Activated naive CD8-positive, alpha-beta T cell treated with anti-CD3 and anti-CD28 coated beads, Interleukin-2, amount 10 ng/mL, durations not matched to agents 7 days and 5 days (primary cell): ENCODE results near the gene ARSD. TPM values are rescaled to one million over a fixed set of nuclear protein-coding genes. Genes with fewer than 3 reads are reported as not detected.

ENCODE experiments used
- ATAC-seq: fragments of 150-1000 bp; cut with Tn5 transposase; one replicate; pipeline ENCODE4 v1.10.0; 2021; ENCODE audit warnings: low read depth, moderate library complexity
- POLR2A ChIA-PET: fragments of 350-600 bp; sonication (Branson Sonifier 250); formaldehyde crosslinking; loops from one replicate; lab custom pipeline; 2021; ENCODE audit warnings: antibody characterized with exemption; lab: Charles Lee
- DNase-seq: peaks from one replicate; pipeline ENCODE4 v3.0.0; 2021
- H3K27ac Mint-ChIP-seq: one replicate; pipeline ENCODE4 v1.8.0; 2022; ENCODE audit warnings: mild to moderate bottlenecking, mixed read lengths
- H3K27me3 Mint-ChIP-seq: one replicate; pipeline ENCODE4 v1.8.0; 2022; ENCODE audit warnings: mild to moderate bottlenecking, moderate library complexity, mixed read lengths
- H3K36me3 Mint-ChIP-seq: one replicate; pipeline ENCODE4 v1.8.0; 2021; ENCODE audit warnings: mild to moderate bottlenecking, mixed read lengths
- H3K4me1 Mint-ChIP-seq: one replicate; pipeline ENCODE4 v1.8.0; 2021; ENCODE audit warnings: mixed read lengths
- H3K4me3 Mint-ChIP-seq: one replicate; pipeline ENCODE4 v1.8.0; 2022; ENCODE audit warnings: mild to moderate bottlenecking, moderate library complexity, mixed read lengths
- H3K9me3 Mint-ChIP-seq: one replicate; pipeline ENCODE4 v1.8.0; 2021; ENCODE audit warnings: mixed read lengths
- total RNA-seq, 2 experiments: library from RNA; stranded (reverse); gene quantifications; one replicate each; pipeline ENCODE4 v1.2.3, GENCODE V29; 2021

ARSD gene
- total RNA-seq, 2 experiments from 2014 or later, result 3.6 to 4.2 TPM

DNA sequence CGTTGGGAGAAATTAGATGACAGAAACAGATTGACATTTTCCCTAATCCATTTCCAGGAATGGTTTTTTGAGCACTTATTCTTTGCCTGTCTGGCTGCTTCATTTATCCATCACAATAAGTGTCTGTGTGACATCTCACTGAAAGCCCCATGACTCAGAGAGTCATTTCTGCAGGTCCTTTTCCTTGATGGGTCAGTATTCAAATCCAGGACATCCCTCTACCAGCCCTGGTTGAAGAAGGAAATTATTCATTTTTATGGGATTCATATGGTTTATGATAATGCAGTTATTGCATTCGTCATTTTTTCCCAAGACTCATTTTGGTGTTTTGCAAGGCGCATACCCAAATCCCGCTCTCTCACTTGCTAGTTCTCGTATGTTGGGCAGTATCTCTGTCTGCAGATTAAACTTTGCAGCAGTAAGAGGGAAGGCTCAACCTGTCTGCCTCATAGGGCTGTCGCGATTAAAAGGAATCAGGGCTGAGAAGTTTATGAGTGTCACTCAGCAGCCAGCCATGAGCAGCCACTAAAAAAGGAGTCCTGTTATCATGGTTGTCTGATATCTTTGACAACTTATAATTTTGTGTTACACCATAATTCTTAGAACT lies 56.4 kb downstream of the ARSD start:
- POLR2A ChIA-PET, result no interaction called here
- Mint-ChIP-seq H3K27ac (no peak overlapping the region), H3K36me3 (no peaks in the 10 kb centered on the region), H3K9me3 (no peaks in the 10 kb centered on the region), H3K27me3 (no peaks in the 10 kb centered on the region), H3K4me1 (no peaks in the 10 kb centered on the region), H3K4me3 (no peak overlapping the region)
- ATAC-seq (no peak), DNase-seq (no peak)

- Mint-ChIP-seq H3K36me3 (no peaks in the 10 kb centered on the region), H3K4me3 (no peak overlapping the region), H3K4me1 (no peaks in the 10 kb centered on the region), H3K9me3 (no peaks in the 10 kb centered on the region), H3K27me3 (no peaks in the 10 kb centered on the region), H3K27ac (no peak overlapping the region)
- DNase-seq (no peak), ATAC-seq (no peak)
- POLR2A ChIA-PET, result no interaction called here
Measured at GRCh38 chrX:2871831-2872230, 57.3 kb downstream of the ARSD start.

GRCh38 chrX:2870650-2871049 lies 58.5 kb downstream of the ARSD start:
- Mint-ChIP-seq H3K27me3 (no peaks in the 10 kb centered on the region), H3K36me3 (no peaks in the 10 kb centered on the region), H3K4me3 (no peak overlapping the region), H3K9me3 (no peaks in the 10 kb centered on the region), H3K4me1 (no peaks in the 10 kb centered on the region), H3K27ac (no peak overlapping the region)
- POLR2A ChIA-PET, result no interaction called here
- ATAC-seq, result no peak
- DNase-seq, result no peak

DNA sequence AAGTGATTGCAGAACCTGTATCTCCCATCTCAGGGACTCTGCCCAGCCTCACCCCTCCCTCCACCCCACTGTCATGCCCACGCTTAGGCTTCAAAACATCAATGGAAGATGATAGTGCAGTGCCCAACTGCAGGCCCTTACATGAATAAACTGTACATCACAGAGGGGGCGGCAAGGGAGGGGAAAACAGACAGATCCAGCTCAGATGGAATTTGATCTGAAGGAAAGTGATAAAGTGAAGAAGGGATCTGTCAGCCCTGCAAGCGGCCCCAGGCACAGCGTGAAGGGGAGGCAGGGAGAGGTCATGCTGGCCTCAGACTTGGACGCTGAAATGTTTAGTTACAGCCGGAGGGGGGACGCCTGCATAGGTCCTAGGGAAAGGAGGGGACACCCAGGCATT lies 61.9 kb downstream of the ARSD start:
- Mint-ChIP-seq H3K9me3 (no peaks in the 10 kb centered on the region), H3K4me1 (no peaks in the 10 kb centered on the region), H3K27me3 (no peaks in the 10 kb centered on the region), H3K27ac (no peak overlapping the region), H3K36me3 (no peaks in the 10 kb centered on the region), H3K4me3 (no peak overlapping the region)
- no peak for DNase-seq
- no peak for ATAC-seq
- POLR2A ChIA-PET, result no interaction called here

GRCh38 chrX:2863646-2864045 lies 65.5 kb downstream of the ARSD start:
- POLR2A ChIA-PET, result no interaction called here
- no peak overlapping the region for H3K27ac Mint-ChIP-seq

DNA sequence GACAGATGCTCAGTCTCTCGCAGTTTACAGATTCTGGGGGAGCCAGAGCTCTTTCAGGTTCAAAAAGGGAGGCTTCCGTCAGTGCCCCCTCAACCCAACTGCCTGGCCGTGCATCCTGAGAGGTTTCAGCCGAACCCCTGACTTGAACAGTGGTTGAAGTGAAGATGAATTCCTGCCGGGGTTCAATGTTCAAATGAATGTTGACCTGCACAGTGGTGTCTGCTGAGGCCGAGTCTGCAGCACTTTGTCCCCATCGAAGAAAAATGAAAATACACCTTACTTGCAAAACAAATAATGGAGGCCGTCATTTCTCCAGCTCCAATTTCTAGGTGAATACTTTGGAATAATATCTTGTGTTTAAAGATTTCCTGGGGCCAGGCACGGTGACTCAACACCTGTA lies 66.7 kb downstream of the ARSD start:
- Mint-ChIP-seq H3K4me3 (no peak overlapping the region), H3K27me3 (peaks cover 3% of the 10 kb centered on the region), H3K9me3 (no peaks in the 10 kb centered on the region), H3K36me3 (no peaks in the 10 kb centered on the region), H3K4me1 (no peaks in the 10 kb centered on the region), H3K27ac (no peak overlapping the region)
- ATAC-seq (no peak), DNase-seq (no peak)
- POLR2A ChIA-PET, result no interaction called here

More at GRCh38 chrX:2863646-2864045, 65.5 kb downstream of the ARSD start:
- H3K4me3 Mint-ChIP-seq, result no peak overlapping the region
- H3K9me3 Mint-ChIP-seq, result no peaks in the 10 kb centered on the region
- H3K4me1 Mint-ChIP-seq, result no peaks in the 10 kb centered on the region
- ATAC-seq (no peak), DNase-seq (no peak)
- no peaks in the 10 kb centered on the region for H3K36me3 Mint-ChIP-seq
- peaks cover 3% of the 10 kb centered on the region for H3K27me3 Mint-ChIP-seq

DNA sequence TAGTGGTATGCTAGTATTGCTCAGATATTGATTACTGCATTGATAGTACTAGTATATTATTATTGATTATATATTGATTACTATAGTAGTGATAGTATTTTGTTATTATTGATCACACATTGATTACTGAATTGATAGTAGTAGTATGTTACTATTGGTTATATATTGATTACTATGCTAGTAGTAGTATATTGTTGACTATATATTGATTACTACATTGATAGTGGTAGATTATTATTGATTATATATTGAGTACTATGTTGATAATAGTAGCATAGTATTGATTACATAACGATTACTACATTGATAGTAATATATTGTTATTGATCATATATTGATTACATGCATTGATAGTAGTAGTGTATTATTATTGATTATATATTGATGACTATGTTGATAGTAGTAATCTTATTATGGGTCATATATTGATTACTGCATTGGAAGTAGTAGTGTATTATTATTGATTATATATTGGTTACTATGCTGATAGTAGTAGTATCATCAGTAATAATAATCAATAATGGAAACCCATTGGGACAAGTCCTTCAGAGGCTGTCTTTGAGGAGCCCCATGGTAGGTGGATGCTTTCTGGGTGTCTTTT lies 69.8 kb downstream of the ARSD start:
- H3K27me3 Mint-ChIP-seq, result peaks cover 3% of the 10 kb centered on the region
- no peak overlapping the region for H3K4me3 Mint-ChIP-seq
- H3K9me3 Mint-ChIP-seq, result no peaks in the 10 kb centered on the region
- no peaks in the 10 kb centered on the region for H3K4me1 Mint-ChIP-seq
- POLR2A ChIA-PET, result no interaction called here
- no peak overlapping the region for H3K27ac Mint-ChIP-seq
- DNase-seq, result no peak
- H3K36me3 Mint-ChIP-seq, result no peaks in the 10 kb centered on the region
- ATAC-seq, result no peak

DNA sequence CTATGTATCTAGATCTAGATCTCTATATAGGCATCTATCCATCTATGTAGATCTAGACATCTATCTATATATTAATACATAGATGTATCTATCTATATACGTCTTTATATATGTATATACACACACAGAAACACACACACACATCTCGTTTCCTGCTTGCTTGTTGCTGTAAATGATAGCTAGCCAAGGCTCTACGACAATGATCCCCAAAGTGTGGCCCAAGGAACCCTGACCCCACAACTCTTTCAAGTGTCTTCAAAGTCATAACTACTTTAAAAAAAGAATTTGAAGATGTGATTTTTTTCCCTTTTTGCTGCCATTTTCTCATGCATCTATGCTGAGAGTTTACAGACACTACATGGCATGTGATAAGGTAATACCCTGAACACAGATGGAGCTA lies 71.6 kb downstream of the ARSD start:
- H3K9me3 Mint-ChIP-seq, result no peaks in the 10 kb centered on the region
- H3K27ac Mint-ChIP-seq, result no peak overlapping the region
- no peaks in the 10 kb centered on the region for H3K36me3 Mint-ChIP-seq
- no peaks in the 10 kb centered on the region for H3K4me1 Mint-ChIP-seq
- ATAC-seq (no peak), DNase-seq (no peak)
- H3K27me3 Mint-ChIP-seq, result peaks cover 3% of the 10 kb centered on the region
- no peak overlapping the region for H3K4me3 Mint-ChIP-seq
- POLR2A ChIA-PET, result no interaction called here

DNA sequence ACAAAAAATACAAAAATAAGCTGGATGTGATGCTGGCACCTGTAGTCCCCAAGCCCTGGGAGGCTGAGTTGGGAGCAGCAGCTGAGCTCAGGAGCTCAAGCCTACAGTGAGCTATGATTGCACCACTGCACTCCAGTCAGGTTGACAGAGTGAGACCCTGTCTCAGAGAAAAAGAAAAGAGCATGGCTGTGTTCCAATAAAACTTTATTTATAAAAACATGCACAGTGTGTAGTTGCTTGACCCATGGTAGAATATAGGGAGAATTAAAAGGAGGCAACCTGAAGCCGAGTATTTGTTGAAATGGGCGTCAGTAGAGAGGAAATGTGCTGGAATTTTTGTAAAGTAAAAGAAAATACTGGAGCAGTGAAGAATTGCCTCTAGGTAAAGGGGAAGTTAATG lies 73.4 kb downstream of the ARSD start:
- H3K27ac Mint-ChIP-seq, result no peak overlapping the region
- DNase-seq (no peak), ATAC-seq (no peak)
- H3K4me3 Mint-ChIP-seq, result no peak overlapping the region
- H3K4me1 Mint-ChIP-seq, result no peaks in the 10 kb centered on the region
- H3K9me3 Mint-ChIP-seq, result no peaks in the 10 kb centered on the region
- H3K27me3 Mint-ChIP-seq, result peaks cover 2% of the 10 kb centered on the region
- POLR2A ChIA-PET, result no interaction called here
- no peaks in the 10 kb centered on the region for H3K36me3 Mint-ChIP-seq

DNA sequence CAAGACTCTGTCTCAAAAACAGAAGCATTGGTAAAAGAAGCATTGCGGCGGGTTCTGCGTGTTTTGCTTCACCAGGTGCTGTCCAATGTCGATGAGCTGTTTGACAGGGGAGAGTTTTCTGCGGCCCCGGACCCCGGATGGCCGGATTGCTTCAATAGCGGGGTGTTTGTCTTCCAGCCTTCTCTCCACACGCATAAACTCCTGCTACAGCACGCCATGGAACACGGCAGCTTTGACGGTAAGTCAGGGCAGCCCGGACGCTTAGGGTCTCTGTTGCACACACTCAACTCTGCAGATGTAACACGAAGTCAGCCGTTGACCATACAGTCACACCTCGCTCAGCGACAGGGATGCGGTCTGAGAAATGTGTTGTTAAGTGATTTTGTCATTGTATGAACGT lies 74.2 kb downstream of the ARSD start:
- Mint-ChIP-seq H3K4me1 (no peaks in the 10 kb centered on the region), H3K4me3 (no peak overlapping the region), H3K36me3 (no peaks in the 10 kb centered on the region), H3K27me3 (peaks cover 2% of the 10 kb centered on the region), H3K9me3 (no peaks in the 10 kb centered on the region), H3K27ac (no peak overlapping the region)
- no peak for ATAC-seq
- POLR2A ChIA-PET, result no interaction called here
- no peak for DNase-seq

Other genes with a start within 250 kb of the ARSD start
- 100 to 1,000 TPM; 255 to 256 TPM for gene CD99, start 238.0 kb downstream of the ARSD start, total RNA-seq
- gene XG, start 177.3 kb downstream of the ARSD start, total RNA-seq, result under 1 TPM in 1 of 2 experiments, not detected in 1; 0.43 TPM
- not detected for gene GYG2, start 100.4 kb downstream of the ARSD start, total RNA-seq
- not detected for gene ARSH, start 77.2 kb upstream of the ARSD start, total RNA-seq
- not detected for gene ARSF, start 112.1 kb upstream of the ARSD start, total RNA-seq